ENCODE measurements around the gene OSBPL3.

GRCh38 chr7:24798261-24798660 lies 181.7 kb downstream of the OSBPL3 start:
- TF ChIP-seq, protein P1, sequence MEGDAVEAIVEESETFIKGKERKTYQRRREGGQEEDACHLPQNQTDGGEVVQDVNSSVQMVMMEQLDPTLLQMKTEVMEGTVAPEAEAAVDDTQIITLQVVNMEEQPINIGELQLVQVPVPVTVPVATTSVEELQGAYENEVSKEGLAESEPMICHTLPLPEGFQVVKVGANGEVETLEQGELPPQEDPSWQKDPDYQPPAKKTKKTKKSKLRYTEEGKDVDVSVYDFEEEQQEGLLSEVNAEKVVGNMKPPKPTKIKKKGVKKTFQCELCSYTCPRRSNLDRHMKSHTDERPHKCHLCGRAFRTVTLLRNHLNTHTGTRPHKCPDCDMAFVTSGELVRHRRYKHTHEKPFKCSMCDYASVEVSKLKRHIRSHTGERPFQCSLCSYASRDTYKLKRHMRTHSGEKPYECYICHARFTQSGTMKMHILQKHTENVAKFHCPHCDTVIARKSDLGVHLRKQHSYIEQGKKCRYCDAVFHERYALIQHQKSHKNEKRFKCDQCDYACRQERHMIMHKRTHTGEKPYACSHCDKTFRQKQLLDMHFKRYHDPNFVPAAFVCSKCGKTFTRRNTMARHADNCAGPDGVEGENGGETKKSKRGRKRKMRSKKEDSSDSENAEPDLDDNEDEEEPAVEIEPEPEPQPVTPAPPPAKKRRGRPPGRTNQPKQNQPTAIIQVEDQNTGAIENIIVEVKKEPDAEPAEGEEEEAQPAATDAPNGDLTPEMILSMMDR (IDR thresholded peaks at IDR 0.05; ENCODE audit: low read depth, low read length, missing input control), result no peak
- TF ChIP-seq, protein P2, sequence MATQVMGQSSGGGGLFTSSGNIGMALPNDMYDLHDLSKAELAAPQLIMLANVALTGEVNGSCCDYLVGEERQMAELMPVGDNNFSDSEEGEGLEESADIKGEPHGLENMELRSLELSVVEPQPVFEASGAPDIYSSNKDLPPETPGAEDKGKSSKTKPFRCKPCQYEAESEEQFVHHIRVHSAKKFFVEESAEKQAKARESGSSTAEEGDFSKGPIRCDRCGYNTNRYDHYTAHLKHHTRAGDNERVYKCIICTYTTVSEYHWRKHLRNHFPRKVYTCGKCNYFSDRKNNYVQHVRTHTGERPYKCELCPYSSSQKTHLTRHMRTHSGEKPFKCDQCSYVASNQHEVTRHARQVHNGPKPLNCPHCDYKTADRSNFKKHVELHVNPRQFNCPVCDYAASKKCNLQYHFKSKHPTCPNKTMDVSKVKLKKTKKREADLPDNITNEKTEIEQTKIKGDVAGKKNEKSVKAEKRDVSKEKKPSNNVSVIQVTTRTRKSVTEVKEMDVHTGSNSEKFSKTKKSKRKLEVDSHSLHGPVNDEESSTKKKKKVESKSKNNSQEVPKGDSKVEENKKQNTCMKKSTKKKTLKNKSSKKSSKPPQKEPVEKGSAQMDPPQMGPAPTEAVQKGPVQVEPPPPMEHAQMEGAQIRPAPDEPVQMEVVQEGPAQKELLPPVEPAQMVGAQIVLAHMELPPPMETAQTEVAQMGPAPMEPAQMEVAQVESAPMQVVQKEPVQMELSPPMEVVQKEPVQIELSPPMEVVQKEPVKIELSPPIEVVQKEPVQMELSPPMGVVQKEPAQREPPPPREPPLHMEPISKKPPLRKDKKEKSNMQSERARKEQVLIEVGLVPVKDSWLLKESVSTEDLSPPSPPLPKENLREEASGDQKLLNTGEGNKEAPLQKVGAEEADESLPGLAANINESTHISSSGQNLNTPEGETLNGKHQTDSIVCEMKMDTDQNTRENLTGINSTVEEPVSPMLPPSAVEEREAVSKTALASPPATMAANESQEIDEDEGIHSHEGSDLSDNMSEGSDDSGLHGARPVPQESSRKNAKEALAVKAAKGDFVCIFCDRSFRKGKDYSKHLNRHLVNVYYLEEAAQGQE (IDR thresholded peaks at IDR 0.05), result no peak
- TF ChIP-seq RXRA (IDR thresholded peaks at IDR 0.05), result no peak

Data from liver (tissue), 3 donors.